GM19467 (cell line): ENCODE measurements around the gene PDE4B.
A peak's percentile ranks its signal among the peaks of the same experiment; 100 is the strongest.

Experiments
- ATAC-seq: cut with Tn5 transposase; IDR thresholded peaks from one replicate; pipeline ENCODE4 v1.9.1; 2021; ENCODE audit warnings: mild to moderate bottlenecking, moderate library complexity; ENCODE audit not compliant: unreplicated experiment

Gene PDE4B

GRCh38 chr1:66348776-66349175 is 556.1 kb downstream of the PDE4B start:
- ATAC-seq, result no peak

GRCh38 chr1:66349242-66349641 is 556.5 kb downstream of the PDE4B start:
- no peak for ATAC-seq

- peak; percentile 59 for ATAC-seq
Measured at GRCh38 chr1:66350001-66350547, 557.4 kb downstream of the PDE4B start.

- ATAC-seq, result no peak
Measured at GRCh38 chr1:66351478-66351877, 558.8 kb downstream of the PDE4B start.

GRCh38 chr1:66351913-66352312 is 559.2 kb downstream of the PDE4B start:
- ATAC-seq, result no peak

- no peak for ATAC-seq
Measured at GRCh38 chr1:66352792-66353191, 560.1 kb downstream of the PDE4B start.

GRCh38 chr1:66353257-66353656 is 560.6 kb downstream of the PDE4B start:
- no peak for ATAC-seq

- no peak for ATAC-seq
Measured at GRCh38 chr1:66354311-66355201, 561.9 kb downstream of the PDE4B start.

- ATAC-seq, result no peak
Measured at GRCh38 chr1:66355756-66356155, 563.1 kb downstream of the PDE4B start.

GRCh38 chr1:66356605-66357004 is 563.9 kb downstream of the PDE4B start:
- no peak for ATAC-seq

GRCh38 chr1:66357021-66357420 is 564.3 kb downstream of the PDE4B start:
- no peak for ATAC-seq

GRCh38 chr1:66357478-66358197 is 564.9 kb downstream of the PDE4B start:
- no peak for ATAC-seq

- ATAC-seq, result no peak
Measured at GRCh38 chr1:66359269-66359668, 566.6 kb downstream of the PDE4B start.

GRCh38 chr1:66359815-66360214 is 567.1 kb downstream of the PDE4B start:
- ATAC-seq, result no peak

- ATAC-seq, result no peak
Measured at GRCh38 chr1:66360285-66360724, 567.6 kb downstream of the PDE4B start.

GRCh38 chr1:66364578-66365391 is 572.1 kb downstream of the PDE4B start:
- peak; percentile 57 for ATAC-seq

- ATAC-seq, result no peak
Measured at GRCh38 chr1:66365635-66366034, 572.9 kb downstream of the PDE4B start.

GRCh38 chr1:66366634-66367033 is 573.9 kb downstream of the PDE4B start:
- no peak for ATAC-seq

GRCh38 chr1:66367369-66367768 is 574.7 kb downstream of the PDE4B start:
- no peak for ATAC-seq

GRCh38 chr1:66368261-66368660 is 575.6 kb downstream of the PDE4B start:
- ATAC-seq, result no peak

- ATAC-seq, result no peak
Measured at GRCh38 chr1:66370462-66370971, 577.8 kb downstream of the PDE4B start.
